ENCODE data around the gene KLHL29. TPM values are rescaled to one million over a fixed set of nuclear protein-coding genes. Genes with fewer than 3 reads are reported as not detected.

KLHL29 gene
- total and polyA plus RNA-seq, 2 donors (not counting 1 experiment from before 2014, with no cell fraction given) = 1.3 to 3.4 TPM

DNA sequence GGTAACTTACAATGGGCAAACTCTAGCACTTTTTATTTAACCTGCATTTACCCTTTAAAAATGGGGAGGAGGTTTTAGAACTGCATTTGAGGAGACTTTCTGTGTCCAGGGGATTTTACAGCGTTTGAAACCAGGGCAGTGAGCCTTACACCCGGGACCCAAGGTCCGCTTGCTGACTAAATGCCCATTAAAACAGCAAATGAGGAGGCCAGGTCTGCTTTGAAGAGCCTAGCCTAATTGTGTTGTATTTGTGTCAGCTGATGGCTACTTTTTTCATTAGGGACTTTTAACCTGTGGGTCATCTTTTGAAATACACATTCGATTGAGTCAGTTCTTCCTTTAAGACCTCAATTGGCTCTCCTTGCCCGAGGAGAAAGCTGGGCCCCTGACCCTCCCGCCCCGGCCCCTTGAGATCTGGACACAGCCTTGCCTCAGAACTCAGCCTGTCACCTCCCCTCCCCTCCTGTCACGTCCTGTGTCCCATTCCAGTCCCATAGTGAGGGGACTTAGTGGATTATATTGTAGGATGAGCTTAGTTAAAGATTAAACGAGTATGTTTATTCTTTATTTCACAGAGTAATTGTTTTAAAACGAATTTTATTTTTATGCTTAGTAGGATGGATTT is 69.0 kb downstream of the KLHL29 start:
- ATAC-seq (ENCODE audit: low read depth) (no peak), DNase-seq (no peak)
- H3K4me2 ChIP-seq (replicated peaks; ENCODE audit: low read depth, low read length, poor library complexity, severe bottlenecking) = no peak overlapping the region
- H3K9me3 Mint-ChIP-seq (ENCODE audit: insufficient read depth) = no peaks in the 10 kb centered on the region
- no peak overlapping the region for H3K9ac ChIP-seq (ENCODE audit: low read length)
- H3K9me3 ChIP-seq (ENCODE audit: control extremely low read depth in 1 of 3, control insufficient read depth in 2 of 3, insufficient read depth in 1 of 3, low read length in 2 of 3) = no peaks in the 10 kb centered on the region
- H3K4me3 Mint-ChIP-seq = no peak overlapping the region
- intact Hi-C loops (cut with micrococcal nuclease) = no loop called here
- no peaks in the 10 kb centered on the region for H4K20me1 ChIP-seq (ENCODE audit: control insufficient read depth, insufficient read depth, low read length, poor library complexity, severe bottlenecking)
- peaks cover 25% of the 10 kb centered on the region for H3K4me1 Mint-ChIP-seq
- no peaks in the 10 kb centered on the region for H3K79me2 ChIP-seq (ENCODE audit: control insufficient read depth, insufficient read depth, low read length)
- peaks cover 4% of the 10 kb centered on the region for H3K27me3 Mint-ChIP-seq
- H2AFZ ChIP-seq (ENCODE audit: insufficient read depth, low read depth, low read length, poor library complexity, severe bottlenecking) = no peak overlapping the region
- peaks cover 10 to 23% of the 10 kb centered on the region in 2 donors for H3K4me1 ChIP-seq (ENCODE audit: control insufficient read depth in 2 of 2, insufficient read depth in 2 of 2, low read length in 2 of 2)
- no peak overlapping the region for H3K27ac Mint-ChIP-seq
- H3K4me3 ChIP-seq (ENCODE audit: control extremely low read depth in 1 of 5, extremely low read depth in 1 of 5, insufficient read depth in 1 of 5, low read depth in 2 of 5, low read length in 4 of 5) = no peak overlapping the region
- no peaks in the 10 kb centered on the region for H3K36me3 ChIP-seq (replicated peaks in 1 of 2; ENCODE audit: control extremely low read depth in 1 of 2, control insufficient read depth in 1 of 2, extremely low read depth in 1 of 2, insufficient read depth in 2 of 2, low read length in 1 of 2)
- WGBS (ENCODE audit: insufficient coverage) = 70% methylated on average over 7 of the region's 10 CpGs
- ChIA-PET CTCF (no interaction called here), POLR2A (no interaction called here)
- no peak overlapping the region for H3K27ac ChIP-seq (ENCODE audit: low read length in 2 of 2)
- peaks cover 0 to 7% (median 1%) of the 10 kb centered on the region in 4 experiments for H3K27me3 ChIP-seq (replicated peaks in 1 of 4; ENCODE audit: control extremely low read depth in 1 of 4, control insufficient read depth in 3 of 4, insufficient read depth in 4 of 4, low read length in 3 of 4)
- TF ChIP-seq, protein P1, sequence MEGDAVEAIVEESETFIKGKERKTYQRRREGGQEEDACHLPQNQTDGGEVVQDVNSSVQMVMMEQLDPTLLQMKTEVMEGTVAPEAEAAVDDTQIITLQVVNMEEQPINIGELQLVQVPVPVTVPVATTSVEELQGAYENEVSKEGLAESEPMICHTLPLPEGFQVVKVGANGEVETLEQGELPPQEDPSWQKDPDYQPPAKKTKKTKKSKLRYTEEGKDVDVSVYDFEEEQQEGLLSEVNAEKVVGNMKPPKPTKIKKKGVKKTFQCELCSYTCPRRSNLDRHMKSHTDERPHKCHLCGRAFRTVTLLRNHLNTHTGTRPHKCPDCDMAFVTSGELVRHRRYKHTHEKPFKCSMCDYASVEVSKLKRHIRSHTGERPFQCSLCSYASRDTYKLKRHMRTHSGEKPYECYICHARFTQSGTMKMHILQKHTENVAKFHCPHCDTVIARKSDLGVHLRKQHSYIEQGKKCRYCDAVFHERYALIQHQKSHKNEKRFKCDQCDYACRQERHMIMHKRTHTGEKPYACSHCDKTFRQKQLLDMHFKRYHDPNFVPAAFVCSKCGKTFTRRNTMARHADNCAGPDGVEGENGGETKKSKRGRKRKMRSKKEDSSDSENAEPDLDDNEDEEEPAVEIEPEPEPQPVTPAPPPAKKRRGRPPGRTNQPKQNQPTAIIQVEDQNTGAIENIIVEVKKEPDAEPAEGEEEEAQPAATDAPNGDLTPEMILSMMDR (IDR thresholded peaks at IDR 0.05) = no peak
- TF ChIP-seq EZH2 (IDR thresholded peaks at IDR 0.05; ENCODE audit: borderline replicate concordance, insufficient read depth, low read depth, low read length, poor library complexity, severe bottlenecking) = no peak

DNA sequence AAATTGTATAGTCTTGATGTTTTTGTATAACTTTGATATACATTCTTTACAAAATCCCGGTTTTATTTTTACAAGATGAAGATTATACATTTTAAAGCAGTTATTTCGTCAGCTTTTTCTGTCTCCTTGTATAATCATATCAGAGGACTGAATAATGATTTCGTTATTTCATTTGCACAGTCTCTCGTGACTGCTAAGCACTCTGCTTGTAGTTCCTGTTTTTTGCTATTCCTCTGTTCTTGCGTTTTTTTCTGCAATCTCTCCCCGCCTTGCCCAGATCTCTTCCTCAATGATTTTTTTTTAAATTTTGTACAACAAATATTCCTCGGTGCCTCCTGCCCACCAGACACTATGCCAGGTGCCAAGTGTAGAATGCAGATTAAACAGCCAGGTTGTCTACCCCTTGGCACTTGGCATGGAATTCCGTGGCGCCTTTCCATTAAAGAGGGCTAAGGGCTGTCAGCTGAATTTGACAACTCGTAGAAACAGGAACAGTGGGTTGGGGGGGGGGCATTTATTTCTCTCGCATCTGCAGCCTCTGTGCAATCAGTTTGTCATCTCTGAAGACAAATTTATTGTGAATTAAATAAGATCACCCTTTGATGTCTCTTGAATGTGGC is 69.6 kb downstream of the KLHL29 start:
- H3K9me3 ChIP-seq (ENCODE audit: control extremely low read depth in 1 of 3, control insufficient read depth in 2 of 3, insufficient read depth in 1 of 3, low read length in 2 of 3) = no peaks in the 10 kb centered on the region
- CTCF ChIA-PET = no interaction called here
- no peak overlapping the region for H2AFZ ChIP-seq (ENCODE audit: insufficient read depth, low read depth, low read length, poor library complexity, severe bottlenecking)
- Mint-ChIP-seq H3K4me3 (no peak overlapping the region), H3K27ac (no peak overlapping the region), H3K27me3 (peaks cover 4% of the 10 kb centered on the region), H3K4me1 (peaks cover 18% of the 10 kb centered on the region), H3K9me3 (ENCODE audit: insufficient read depth) (no peaks in the 10 kb centered on the region)
- 10% methylated on average over 4 of the region's 11 CpGs for WGBS (ENCODE audit: insufficient coverage)
- POLR2A ChIA-PET = no interaction called here
- no peak overlapping the region for H3K4me3 ChIP-seq (ENCODE audit: control extremely low read depth in 1 of 5, extremely low read depth in 1 of 5, insufficient read depth in 1 of 5, low read depth in 2 of 5, low read length in 4 of 5)
- peaks cover 3 to 16% of the 10 kb centered on the region in 2 donors for H3K4me1 ChIP-seq (ENCODE audit: control insufficient read depth in 2 of 2, insufficient read depth in 2 of 2, low read length in 2 of 2)
- no peaks in the 10 kb centered on the region for H3K36me3 ChIP-seq (replicated peaks in 1 of 2; ENCODE audit: control extremely low read depth in 1 of 2, control insufficient read depth in 1 of 2, extremely low read depth in 1 of 2, insufficient read depth in 2 of 2, low read length in 1 of 2)
- TF ChIP-seq, protein P1 (IDR thresholded peaks at IDR 0.05) = no peak
- TF ChIP-seq EZH2 (IDR thresholded peaks at IDR 0.05; ENCODE audit: borderline replicate concordance, insufficient read depth, low read depth, low read length, poor library complexity, severe bottlenecking) = no peak
- H3K79me2 ChIP-seq (ENCODE audit: control insufficient read depth, insufficient read depth, low read length) = no peaks in the 10 kb centered on the region
- no peak overlapping the region for H3K4me2 ChIP-seq (replicated peaks; ENCODE audit: low read depth, low read length, poor library complexity, severe bottlenecking)
- DNase-seq (no peak), ATAC-seq (ENCODE audit: low read depth) (no peak)
- intact Hi-C loops (cut with micrococcal nuclease) = no loop called here
- no peaks in the 10 kb centered on the region for H4K20me1 ChIP-seq (ENCODE audit: control insufficient read depth, insufficient read depth, low read length, poor library complexity, severe bottlenecking)
- H3K27ac ChIP-seq (ENCODE audit: low read length in 2 of 2) = no peak overlapping the region
- no peak overlapping the region for H3K9ac ChIP-seq (ENCODE audit: low read length)
- H3K27me3 ChIP-seq (replicated peaks in 1 of 4; ENCODE audit: control extremely low read depth in 1 of 4, control insufficient read depth in 3 of 4, insufficient read depth in 4 of 4, low read length in 3 of 4) = peaks cover 0 to 7% (median 1%) of the 10 kb centered on the region in 4 experiments

Measured in B cell (primary cell).